HUDEP-2 (cell line): ENCODE results near the gene PITX3.
"Not testable (repeated sequence)": the region's sequence is repeated elsewhere in the genome, so short reads cannot be mapped to it uniquely, and the experiment has no call there.

Experiments
- DNase-seq, 76 experiments: peaks; one replicate each; lab custom pipeline; 2025; ENCODE audit not compliant: unreplicated experiment in 76 of 76; lab: John Stamatoyannopoulos, UW

PITX3 gene

GRCh38 chr10:102229810-102230263 lies 11.5 kb downstream of the PITX3 start:
- DNase-seq: peak in 67 of 76 experiments; percentile 5 to 81 (median 57)

DNA sequence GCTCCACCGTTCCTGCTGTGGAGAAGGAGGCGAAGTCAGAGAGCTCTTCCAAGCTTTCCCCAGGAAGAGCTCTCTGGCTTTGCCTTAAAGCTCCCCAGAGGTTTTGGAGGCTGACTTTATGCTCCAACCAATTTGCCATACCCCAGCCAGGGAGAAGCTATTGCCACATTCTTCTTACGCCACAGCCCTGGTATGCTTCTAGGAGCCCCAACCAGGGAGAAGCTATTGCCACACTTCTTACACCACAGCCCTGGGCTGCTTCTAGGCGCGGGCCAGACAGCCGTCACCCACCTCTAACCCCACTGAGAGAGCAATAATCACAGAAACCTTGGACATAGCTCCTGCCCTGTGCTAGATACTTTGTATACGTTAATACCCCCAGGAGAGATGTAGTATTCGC lies 14.3 kb downstream of the PITX3 start:
- DNase-seq: no peak

DNA sequence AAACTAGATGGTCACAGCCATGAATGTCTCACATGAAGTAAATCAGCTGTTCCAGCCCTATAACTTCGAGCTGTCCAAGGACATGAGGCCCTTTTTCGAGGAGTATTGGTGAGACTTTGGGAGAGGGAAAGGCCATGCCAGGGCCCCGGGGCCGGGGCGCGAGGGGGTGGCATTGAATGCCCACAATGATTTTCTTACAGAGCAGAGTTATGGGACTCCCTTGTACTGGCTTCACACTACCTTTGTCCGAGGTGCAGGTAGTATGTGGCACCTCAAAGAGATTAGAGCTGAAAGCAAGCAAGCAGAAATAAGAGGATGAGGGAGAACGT lies 14.8 kb downstream of the PITX3 start:
- no peak for DNase-seq

DNA sequence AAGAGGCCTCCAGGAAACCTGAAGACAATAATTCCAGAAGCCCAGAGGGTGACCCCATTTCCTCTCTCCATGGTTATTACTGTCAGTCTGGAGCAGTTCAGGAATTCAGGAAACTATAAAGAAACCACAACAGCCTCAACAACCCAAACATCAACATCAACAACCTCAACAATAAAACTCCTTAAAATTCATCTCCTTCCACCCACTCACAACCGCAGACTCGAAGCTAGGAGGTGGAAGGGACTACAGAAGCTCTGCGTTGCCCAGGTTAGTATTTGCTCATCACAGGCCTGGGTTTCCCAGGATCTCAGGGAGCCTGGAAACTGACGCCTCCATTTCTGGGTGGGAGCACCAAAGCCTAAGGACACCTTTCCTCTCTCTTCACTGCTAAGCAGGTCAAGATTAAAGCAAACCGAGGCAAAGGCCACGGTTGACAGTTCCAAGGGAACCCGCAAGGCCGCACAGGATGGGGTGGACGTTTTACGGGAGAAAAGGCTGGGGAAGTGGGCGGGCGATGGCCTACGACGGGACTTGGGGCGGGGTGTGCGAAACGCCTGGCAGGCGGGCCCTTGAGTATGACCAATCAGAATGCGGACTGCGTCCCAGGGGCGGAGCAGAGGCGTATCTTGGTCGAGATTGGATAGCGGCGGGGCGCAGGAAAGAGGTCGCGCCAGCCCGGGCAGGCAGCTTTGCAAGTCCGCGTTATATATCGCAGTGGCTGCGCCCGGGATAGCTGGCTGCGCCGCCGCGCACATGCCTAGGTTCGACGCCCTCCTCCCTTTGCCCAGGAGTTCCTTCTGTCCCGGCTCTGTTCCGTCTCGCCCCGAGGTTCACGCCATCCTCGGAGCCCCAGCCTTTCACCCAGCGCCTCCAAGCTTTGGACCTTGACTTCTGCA lies 15.4 kb downstream of the PITX3 start, which contains the start of gene ELOVL3:
ELOVL3 (plus strand) TSS at position 654 of the 896 bp plus-strand sequence. CDS start 250 bp downstream, outside the sequence.
- peak in 75 of 76 experiments; percentile 21 to 95 (median 88) for DNase-seq

DNA sequence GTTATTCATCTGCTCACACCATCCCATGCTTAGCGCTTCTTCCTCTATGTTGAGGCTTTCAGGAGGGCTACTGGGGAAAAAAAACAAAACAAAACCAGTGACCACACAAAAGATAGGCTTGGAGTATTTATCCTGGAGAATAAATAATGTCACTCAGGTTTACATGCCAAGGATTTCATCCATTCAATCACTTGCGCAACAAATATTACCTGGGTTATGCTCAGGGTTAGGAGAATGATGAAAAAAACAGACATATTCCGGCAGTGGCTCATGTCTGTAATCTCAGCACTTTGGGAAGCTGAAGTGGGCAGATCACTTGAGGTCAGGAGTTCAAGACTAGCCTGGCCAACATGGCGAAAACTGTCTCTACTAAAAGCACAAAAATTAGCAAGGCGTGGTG lies 18.5 kb downstream of the PITX3 start:
- DNase-seq: no peak

DNA sequence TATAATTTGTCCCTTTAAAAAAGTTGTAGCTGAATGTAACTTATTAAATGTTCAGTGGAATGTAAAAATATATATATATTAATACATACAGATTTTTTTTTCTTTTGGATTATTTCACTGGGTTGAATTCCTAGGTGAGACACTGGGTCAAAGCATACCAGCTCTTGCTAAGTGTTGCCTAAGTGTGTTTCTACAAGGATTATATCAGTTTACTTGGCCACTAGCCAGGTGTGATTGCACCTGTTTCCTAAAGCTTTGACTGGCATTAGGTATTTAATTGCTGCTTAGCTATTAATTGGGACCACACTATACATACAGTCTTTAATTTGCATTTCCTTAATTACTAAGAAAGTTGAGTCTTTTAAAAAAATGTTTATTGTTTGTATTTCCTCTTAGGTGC lies 20.7 kb downstream of the PITX3 start:
- no peak for DNase-seq

- no peak for DNase-seq
Measured at GRCh38 chr10:102219370-102219769, 21.9 kb downstream of the PITX3 start.

- DNase-seq: not testable (repeated sequence)
Measured at GRCh38 chr10:102213599-102213998, 27.7 kb downstream of the PITX3 start.

DNA sequence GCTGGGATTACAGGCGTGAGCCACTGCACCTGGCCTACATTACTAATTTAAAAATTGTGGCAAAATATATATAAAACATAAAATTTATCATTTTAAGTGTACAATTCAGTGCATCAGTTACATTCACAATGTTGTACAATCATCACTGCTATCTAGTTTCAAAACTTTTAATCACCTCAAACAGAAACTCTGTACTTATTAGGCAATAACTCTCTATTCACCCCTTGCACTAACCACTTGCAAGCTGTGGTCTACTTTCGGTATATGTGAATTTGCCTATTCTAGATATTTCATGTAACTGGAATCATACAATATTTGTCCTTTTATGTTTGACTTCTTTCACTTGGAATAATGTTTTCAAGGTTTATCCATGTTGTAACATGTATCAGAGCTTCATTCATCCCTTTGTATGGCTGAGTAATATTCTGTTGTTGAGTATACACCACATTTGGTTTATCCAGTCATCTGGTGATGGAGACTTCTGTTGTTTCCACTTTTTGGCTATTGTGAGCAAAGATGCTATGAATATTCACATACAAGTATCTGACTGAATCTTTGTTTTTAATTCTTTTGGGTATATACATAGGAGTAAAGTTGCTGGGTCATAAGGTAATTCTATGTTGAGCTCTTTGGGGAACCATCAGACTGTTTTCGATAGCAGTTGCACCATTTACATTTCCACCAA lies 29.6 kb downstream of the PITX3 start:
- DNase-seq: no peak

DNA sequence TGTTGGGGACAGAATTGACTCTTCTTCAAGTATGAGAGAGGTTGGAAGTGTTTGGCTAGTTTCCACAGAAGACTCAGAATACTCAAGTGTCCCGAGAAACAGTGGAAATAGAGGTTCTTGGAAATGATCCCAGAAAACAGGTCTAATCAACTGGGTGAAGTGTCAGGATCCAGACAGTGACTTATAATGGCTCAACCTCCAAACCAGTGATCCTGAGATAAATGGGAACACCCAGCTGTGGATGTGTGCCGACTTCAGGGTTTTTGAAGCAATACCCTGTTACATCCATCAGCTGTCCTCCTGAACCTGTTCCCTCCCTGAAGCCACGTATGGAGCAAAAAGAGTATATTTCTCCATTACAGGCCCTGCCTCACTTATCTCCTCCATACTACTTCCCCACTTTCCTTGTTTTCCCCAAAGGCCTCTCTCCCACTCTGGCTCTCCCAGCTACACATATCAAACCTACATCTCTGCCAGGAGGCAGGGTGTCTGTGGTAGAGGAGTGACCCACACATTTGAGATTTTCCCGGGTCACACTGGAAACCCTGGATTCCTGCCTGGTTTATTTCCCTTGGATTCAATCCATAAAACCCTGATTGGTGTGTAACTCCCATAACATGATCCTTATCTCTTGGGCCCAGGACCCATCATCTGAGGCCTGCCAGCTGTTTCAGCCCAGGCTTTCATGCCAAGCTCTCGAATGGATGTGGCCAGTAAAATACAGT lies 32.8 kb downstream of the PITX3 start:
- DNase-seq: no peak

- DNase-seq: no peak
Measured at GRCh38 chr10:102202386-102202785, 38.9 kb downstream of the PITX3 start.

DNA sequence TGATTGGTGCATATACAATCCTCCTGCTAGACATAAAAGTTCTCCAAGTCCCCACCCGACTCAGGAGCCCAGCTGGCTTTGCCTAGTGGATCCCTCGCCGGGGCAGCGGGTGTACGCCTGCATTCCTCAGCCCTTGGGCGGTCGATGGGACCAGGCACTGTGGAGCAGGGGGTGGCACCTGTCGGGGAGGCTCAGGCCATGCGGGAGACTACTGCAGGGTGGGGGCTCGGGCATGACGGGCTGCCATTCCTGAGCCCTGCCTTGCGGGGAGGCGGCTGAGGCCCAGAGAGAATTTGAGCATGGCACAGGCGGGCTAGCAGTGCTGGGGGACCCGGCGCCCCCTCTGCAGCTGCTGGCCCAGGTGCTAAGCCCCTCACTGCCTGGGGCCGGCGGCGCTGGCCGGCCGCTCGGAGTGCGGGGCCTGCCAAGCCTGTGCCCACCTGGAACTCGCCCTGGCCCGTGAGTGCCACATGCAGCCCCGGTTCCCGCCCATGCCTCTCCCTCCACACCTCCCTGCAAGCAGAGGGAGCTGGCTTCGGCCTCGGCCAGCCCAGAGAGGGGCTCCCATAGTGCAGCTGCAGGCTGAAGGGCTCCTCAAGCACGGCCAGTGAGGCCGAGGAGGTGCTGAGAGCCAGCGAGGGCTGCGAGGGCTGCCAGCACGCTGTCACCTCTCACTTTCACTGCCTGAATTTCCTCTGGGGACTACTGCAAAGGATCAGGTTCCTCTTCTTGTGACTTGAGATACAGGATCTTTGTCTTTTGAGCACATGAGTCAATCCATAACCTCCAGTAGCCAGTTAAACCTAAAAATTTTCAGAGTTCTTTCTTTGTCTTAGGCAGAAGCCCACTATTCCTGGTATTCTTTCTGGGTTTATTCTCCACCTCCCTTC lies 40.3 kb downstream of the PITX3 start:
- DNase-seq: no peak

- DNase-seq: no peak
Measured at GRCh38 chr10:102198027-102198426, 43.3 kb downstream of the PITX3 start.

- no peak for DNase-seq
Measured at GRCh38 chr10:102196893-102197292, 44.4 kb downstream of the PITX3 start.

GRCh38 chr10:102195296-102195870 lies 45.9 kb downstream of the PITX3 start:
- DNase-seq: no peak

GRCh38 chr10:102191956-102192355 lies 49.4 kb downstream of the PITX3 start:
- no peak for DNase-seq

DNA sequence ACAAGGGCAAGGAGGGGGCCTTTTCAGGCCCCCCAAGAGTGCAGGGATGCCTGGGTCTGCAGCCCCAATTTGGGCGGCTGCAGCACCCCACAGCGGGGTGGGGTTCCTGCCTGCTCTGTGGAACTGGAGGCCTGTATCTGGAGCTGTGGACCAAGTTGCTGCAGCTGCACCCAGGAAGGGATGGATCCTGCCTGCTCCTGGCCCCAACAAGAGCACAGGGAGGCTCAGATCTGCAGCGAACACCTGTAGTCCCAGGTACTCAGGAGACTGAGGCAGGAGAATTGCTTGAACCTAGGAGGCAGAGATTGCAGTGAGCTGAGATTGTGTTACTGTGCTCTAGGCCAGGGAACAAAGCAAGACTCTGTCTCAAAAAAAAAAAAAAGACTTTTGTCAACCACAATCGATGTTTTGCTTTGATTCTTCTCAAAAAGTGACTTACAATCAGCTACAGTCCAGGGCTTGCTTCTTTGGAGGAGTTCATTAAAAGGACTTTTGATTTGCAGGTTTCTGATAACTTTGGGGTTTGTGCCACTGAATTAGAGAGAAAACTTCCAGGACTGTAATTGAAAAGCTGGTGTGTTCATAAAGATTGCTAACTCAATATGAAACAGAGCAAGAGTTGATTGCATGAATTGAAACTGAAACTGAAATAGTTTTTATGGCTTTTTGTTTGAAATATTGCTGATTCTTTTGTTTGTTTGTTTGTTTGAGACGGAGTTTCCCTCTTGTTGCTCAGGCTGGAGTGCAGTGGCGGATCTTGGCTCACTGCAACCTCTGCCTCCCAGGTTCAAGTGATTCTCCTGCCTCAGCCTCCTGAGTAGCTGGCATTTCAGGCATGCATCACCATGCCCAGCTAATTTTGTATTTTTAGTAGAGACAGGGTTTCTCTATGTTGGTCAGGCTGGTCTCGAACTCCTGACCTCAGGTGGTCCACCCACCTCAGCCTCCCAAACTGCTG lies 52.1 kb downstream of the PITX3 start:
- not testable (repeated sequence) for DNase-seq

DNA sequence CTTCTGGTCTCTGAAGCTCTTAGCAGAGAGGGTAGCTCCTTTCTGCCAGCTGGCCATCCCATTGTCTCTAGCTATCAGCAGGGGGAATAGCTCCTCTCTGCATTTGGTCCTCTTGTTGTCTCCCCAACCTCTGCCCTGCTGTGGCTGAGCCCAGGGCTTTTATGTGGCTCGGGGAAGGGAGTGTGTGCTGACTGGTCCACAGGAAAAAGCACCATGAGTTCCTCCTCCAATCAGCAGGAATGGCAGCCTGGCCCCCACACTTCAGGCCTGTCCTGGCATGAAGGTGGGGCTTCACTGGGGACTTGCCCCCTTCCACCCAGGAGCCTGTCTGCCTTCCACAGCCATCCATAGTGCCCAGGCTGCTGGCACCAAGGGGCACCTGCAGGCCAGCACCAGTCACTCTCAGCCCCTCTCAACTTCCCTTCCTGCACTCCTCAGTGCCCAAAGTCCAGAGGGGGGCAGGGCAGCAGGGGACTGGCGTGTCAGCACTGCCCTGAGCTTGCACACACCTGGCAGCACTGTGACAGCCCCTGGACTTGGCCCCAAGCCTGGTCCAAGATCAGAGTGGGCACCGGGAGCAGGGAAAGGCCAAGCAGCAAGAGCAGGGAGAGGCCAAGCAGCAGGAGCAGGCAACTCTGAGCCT lies 52.9 kb downstream of the PITX3 start:
- DNase-seq: no peak
